Ectodermal cell (in vitro differentiated cells): ENCODE data around the gene CLMP.

Experiments
- H3K27ac ChIP-seq: 2 replicates; pipeline ENCODE4 v1.7.0; 2013; ENCODE audit warnings: mild to moderate bottlenecking, low read depth, low read length; ENCODE audit not compliant: insufficient read depth, poor library complexity, severe bottlenecking
- H3K27me3 ChIP-seq: 2 replicates; pipeline ENCODE4 v1.7.0; 2013; ENCODE audit warnings: mild to moderate bottlenecking, low read length; ENCODE audit not compliant: insufficient read depth, control insufficient read depth, poor library complexity, severe bottlenecking
- H3K36me3 ChIP-seq: one replicate; pipeline ENCODE4 v1.7.0; 2013; ENCODE audit warnings: low read length; ENCODE audit not compliant: control insufficient read depth, insufficient read depth
- H3K4me1 ChIP-seq: one replicate; pipeline ENCODE4 v1.7.0; 2013; ENCODE audit warnings: low read length; ENCODE audit not compliant: control insufficient read depth, insufficient read depth
- H3K4me3 ChIP-seq: 2 replicates; pipeline ENCODE4 v1.7.0; 2013; ENCODE audit warnings: low read depth, low read length, control low read depth; ENCODE audit not compliant: insufficient read depth
- H3K9me3 ChIP-seq: 2 replicates; pipeline ENCODE4 v1.7.0; 2013; ENCODE audit warnings: mild to moderate bottlenecking, low read length, moderate library complexity; ENCODE audit not compliant: control insufficient read depth
- WGBS, 2 experiments: methylation state at CpG; one replicate each; pipeline ENCODE4 v1.1.7; 2013; ENCODE audit warnings: missing lambda C conversion rate in 2 of 2; 5-methylcytosine and 5-hydroxymethylcytosine counted together

The CLMP gene

DNA sequence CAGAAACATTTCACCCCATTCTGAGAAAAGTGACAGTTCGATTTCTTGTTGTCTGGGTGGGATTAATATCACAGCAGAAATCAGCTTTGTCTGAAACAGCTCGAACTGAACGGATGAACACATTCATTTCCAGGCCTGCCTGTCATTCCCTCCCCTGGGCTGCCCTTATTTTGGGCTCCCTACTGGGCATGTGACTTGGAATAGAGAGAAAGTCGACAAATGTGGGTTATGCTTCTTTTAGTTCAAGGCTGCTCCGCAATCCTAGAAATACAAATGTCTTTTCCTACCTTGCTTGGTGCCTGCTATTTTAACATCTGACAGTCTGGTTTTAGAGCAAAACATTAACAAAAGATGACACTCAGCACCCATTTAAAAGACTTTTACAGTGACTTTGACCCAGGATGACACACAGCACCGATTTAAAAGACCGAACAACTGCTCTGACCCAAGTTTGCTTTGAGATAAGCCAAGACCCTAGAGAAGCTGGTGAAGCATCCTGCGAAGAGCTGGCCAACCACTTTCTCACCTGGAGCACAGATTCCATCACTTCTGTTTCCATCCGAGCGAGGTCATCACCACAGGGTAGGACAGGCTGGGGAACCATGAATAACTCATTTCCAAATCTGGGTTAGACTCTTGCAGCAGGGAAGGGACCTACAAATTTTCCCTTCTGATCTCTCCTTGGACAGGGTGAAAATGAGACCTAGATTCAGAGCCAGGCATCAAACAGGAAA is 13.1 kb downstream of the CLMP start:
- H3K36me3 ChIP-seq, result no peaks in the 10 kb centered on the region
- H3K9me3 ChIP-seq, result no peaks in the 10 kb centered on the region
- 90 to 94% methylated on average over 10 of the region's 10 CpGs for WGBS, 2 experiments
- no peaks in the 10 kb centered on the region for H3K27me3 ChIP-seq
- no peak overlapping the region for H3K4me3 ChIP-seq
- peaks cover 12% of the 10 kb centered on the region for H3K4me1 ChIP-seq
- no peak overlapping the region for H3K27ac ChIP-seq

DNA sequence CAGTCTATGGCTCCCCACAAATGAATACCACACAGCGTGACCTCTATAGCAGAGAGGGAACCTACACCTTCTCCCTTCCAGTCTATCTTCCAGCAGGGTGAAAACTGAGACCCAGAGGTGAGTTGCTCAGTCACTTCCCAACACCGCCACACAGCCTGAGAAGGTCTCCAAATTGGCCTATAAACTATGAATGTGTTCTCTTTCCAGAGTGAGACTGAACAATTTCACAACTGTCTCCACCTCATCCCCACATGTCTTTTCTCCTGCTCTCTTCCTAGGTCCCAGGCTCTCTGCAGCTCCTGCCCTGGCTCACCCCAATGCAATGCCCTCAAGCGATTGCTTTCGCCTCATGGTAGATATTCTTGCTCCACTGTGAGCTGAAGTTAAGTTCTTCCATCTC is 14.0 kb downstream of the CLMP start:
- Histone ChIP-seq H3K4me3 (no peak overlapping the region), H3K4me1 (peaks cover 14% of the 10 kb centered on the region), H3K27me3 (no peaks in the 10 kb centered on the region), H3K36me3 (no peaks in the 10 kb centered on the region), H3K9me3 (no peaks in the 10 kb centered on the region), H3K27ac (no peak overlapping the region)
- 92 to 94% methylated on average over 4 of the region's 4 CpGs for WGBS, 2 experiments

DNA sequence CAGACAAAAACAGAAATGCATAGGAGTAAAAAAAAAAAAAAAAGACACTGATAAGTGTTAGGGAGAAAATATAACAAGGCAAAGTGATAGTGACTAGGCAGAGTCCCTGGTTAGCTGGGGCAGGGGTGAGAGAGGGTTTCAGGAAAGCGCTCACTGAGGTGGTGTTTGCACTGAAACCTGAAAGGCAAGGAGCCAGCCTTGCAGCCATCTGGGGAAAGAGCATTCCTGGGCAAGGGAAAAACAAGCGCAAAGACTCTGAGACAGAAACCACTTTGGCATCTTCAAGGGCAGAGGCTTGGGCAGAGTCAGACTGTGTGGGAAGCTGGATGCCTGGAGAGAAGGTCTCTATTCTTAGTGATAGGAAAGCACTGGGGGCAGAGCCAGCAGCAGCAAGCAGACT is 14.5 kb downstream of the CLMP start:
- 89 to 95% methylated on average over 2 of the region's 2 CpGs for WGBS, 2 experiments
- no peak overlapping the region for H3K27ac ChIP-seq

DNA sequence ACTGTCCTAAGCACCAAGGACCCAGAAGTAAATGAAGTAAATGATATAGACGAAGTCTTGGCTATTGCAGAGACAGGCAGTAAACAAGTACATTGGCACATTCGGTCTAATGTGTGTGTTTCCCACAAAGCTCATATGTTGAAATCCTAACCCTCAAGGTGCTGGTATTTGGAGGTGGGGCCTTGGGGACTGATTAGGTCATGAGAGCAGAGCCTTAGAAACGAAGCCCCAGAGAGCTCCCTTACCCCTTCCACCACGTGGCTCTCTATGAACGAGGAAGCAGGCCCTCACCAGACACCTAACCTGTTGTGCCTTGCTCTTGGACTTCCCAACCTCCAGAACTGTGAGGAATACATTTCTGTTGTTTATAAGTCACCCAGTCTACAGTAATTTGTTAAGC is 14.9 kb downstream of the CLMP start:
- no peaks in the 10 kb centered on the region for H3K9me3 ChIP-seq
- H3K27me3 ChIP-seq, result no peaks in the 10 kb centered on the region
- H3K4me3 ChIP-seq, result no peak overlapping the region
- H3K4me1 ChIP-seq, result peaks cover 12% of the 10 kb centered on the region
- no peaks in the 10 kb centered on the region for H3K36me3 ChIP-seq
- WGBS, 2 experiments, result 77 to 87% methylated on average over 5 of the region's 5 CpGs
- H3K27ac ChIP-seq, result no peak overlapping the region

More for the DNA sequence above, 14.5 kb downstream of the CLMP start:
- H3K4me1 ChIP-seq, result peaks cover 14% of the 10 kb centered on the region
- H3K27me3 ChIP-seq, result no peaks in the 10 kb centered on the region
- no peaks in the 10 kb centered on the region for H3K36me3 ChIP-seq
- H3K4me3 ChIP-seq, result no peak overlapping the region
- no peaks in the 10 kb centered on the region for H3K9me3 ChIP-seq

DNA sequence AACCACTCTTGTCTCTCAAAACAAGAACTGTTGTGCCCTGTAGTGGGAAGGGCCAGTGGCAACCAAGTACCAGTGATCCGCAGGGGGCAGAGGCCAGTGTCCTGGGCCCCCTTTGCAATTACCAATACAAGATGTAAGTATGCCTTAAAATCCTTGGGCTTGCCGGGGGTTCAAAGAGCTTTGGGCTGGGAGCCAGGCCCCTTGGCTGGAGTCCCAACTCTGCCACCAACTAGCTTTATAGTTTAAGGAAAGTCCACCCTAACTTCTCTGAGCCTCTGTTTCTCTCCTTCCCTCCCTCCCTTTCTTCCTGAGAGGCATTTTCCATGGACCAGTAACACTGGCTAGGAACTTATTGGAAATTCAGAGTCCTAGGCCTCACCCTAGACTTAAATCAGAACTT is 15.5 kb downstream of the CLMP start:
- H3K27ac ChIP-seq, result no peak overlapping the region
- no peaks in the 10 kb centered on the region for H3K36me3 ChIP-seq
- H3K27me3 ChIP-seq, result no peaks in the 10 kb centered on the region
- H3K4me1 ChIP-seq, result peaks cover 8% of the 10 kb centered on the region
- H3K4me3 ChIP-seq, result no peak overlapping the region
- WGBS, 2 experiments, result 79 to 85% methylated on average over 2 of the region's 2 CpGs
- H3K9me3 ChIP-seq, result no peaks in the 10 kb centered on the region

DNA sequence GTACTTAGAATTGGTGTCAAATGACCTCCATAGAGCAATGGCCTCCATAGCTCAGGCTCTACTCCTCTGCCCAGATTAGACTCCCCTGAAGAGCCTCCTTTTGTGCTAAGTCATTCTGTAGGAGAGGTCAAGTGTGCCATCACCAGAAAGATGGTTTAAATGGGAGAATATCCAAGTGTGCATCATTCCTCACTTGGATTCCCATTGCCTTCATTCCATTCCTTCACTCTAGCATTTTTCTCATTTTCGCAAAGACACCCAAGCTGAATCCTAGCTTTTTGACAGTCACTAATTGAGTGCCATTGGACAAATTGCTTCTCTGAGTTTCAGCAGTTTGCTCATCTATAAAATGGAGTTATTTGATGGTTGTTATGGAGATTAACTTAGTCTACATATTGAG is 16.9 kb downstream of the CLMP start:
- no peak overlapping the region for H3K4me3 ChIP-seq
- WGBS, 2 experiments, result 87 to 100% methylated on average over 1 of the region's 1 CpG
- H3K27ac ChIP-seq, result no peak overlapping the region
- no peaks in the 10 kb centered on the region for H3K27me3 ChIP-seq
- peaks cover 8% of the 10 kb centered on the region for H3K4me1 ChIP-seq
- no peaks in the 10 kb centered on the region for H3K9me3 ChIP-seq
- no peaks in the 10 kb centered on the region for H3K36me3 ChIP-seq

DNA sequence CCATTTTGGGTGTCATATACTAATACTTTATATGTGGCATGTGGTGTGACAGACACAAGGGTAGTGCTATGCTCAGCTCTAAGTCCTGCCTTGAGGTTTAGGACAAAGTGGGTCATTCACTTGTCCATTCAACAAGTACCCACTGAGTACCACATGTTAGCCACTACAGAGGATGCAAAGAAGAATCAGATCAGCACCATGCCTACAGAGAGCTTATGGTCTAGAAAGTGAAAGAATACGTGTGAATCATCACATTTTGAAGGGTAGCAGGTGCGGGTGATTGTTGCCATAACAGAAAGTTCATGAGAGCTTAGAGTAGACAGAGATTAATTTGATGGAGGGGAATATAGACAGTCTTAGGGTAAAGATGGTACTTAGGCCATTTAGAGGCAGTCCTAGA is 18.3 kb downstream of the CLMP start:
- Histone ChIP-seq H3K36me3 (no peaks in the 10 kb centered on the region), H3K4me1 (peaks cover 8% of the 10 kb centered on the region), H3K27me3 (no peaks in the 10 kb centered on the region), H3K9me3 (no peaks in the 10 kb centered on the region), H3K27ac (no peak overlapping the region), H3K4me3 (no peak overlapping the region)
- 92 to 93% methylated on average over 2 of the region's 2 CpGs for WGBS, 2 experiments

DNA sequence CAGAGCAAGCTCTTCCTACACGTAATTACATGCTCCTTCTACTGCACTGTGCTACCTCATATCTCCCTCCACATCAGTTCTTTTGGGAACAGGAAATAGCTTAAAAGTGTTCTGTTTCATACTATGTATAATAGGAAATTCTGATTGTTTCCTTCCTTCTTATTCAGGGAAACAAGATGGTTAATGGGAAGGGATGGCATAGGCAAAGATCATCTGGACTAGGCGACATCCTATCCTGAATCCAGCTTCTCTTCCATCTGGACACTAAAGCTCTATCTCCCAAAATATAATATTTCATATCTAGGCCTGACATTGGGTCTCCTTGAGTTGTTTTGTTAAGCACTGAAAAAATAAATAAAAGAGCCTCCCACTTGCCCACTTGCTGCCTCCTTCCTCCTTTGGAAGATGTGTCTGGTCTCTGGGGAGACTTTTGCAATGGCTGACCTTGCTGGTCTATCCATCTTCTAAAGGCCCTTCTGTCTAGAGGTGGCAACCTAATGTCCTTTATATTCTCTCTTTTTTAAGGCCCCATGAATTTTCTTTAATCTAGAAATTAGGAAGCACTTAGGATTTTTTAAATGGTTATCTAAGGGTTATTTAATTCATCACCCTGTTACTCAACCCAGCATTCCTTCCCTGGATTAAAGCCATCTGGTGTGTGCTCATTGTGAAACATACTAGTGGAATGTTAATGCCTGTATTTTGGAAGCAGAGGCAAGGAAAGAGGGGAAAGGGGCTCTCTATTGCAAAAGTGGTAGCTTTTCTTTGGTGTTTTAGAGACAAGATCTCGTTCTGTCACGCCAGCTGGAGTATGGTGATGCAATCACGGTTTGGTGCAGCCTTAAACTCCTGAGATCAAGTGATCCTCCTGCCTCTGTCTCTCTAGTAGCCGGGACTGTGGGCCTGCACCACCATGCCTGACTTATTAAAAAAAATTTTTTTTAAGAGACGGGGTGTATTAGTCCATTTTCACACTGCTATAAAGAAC is 20.6 kb downstream of the CLMP start:
- Histone ChIP-seq H3K27me3 (no peaks in the 10 kb centered on the region), H3K4me1 (peaks cover 4% of the 10 kb centered on the region), H3K36me3 (no peaks in the 10 kb centered on the region), H3K9me3 (no peaks in the 10 kb centered on the region), H3K4me3 (no peak overlapping the region), H3K27ac (no peak overlapping the region)
- 71 to 73% methylated on average over 7 of the region's 7 CpGs for WGBS, 2 experiments

DNA sequence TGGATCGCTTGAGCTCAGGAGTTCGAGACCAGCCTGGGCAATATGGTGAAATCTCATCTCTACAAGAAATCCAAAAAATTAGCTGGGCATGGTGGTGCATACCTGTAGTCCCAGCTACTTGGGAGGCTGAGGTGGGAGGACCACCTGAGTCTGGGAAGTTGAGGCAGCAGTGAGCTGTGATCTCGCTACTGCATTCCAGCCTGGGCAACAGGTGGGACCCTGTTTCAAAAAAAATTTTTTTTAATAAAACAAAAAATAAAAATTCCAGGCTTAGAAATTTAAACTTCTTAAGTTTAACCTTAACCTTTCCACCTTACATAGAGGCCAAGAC is 21.2 kb downstream of the CLMP start:
- 93 to 94% methylated on average over 3 of the region's 3 CpGs for WGBS, 2 experiments
- peaks cover 11% of the 10 kb centered on the region for H3K4me1 ChIP-seq
- H3K36me3 ChIP-seq, result no peaks in the 10 kb centered on the region
- no peak overlapping the region for H3K27ac ChIP-seq
- no peaks in the 10 kb centered on the region for H3K9me3 ChIP-seq
- H3K4me3 ChIP-seq, result no peak overlapping the region
- no peaks in the 10 kb centered on the region for H3K27me3 ChIP-seq

DNA sequence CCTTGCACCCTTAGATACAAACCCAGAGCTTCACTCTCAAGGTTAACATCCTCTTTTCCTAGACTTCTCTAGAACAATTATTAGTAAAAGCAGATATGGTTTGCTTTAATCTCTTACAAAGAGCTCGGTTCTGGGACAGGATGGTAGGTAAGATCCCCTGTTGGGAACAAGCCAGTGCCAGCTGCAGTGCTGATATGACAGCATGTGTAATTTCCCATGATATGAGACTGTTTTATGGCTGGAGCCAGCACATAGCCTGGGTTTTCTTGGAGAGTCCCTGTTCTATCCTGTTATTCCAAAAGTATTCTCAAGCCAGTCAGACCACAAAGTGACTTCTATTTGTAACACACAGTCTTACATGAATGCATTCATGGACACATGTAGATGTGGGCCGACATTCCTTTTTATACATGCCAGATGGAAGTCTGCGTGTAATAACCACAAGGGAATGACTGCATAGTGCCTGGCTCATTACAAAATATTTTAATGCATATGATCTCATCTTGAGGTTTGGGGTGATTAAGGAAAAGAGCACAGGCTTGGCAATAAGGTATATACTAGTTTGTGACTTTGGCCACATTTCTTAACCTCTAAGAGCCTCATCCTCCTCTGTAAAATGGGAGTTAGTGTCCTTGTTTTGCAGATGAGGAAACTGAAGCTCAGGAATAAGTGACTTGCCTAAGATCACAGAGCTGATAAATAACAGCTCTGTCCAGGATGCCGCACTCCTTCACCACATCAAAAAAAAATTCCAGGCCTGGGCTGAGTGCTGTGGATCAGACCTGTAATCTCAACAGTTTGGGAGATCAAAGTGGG is 21.8 kb downstream of the CLMP start:
- WGBS, 2 experiments, result 93 to 94% methylated on average over 4 of the region's 4 CpGs
- Histone ChIP-seq H3K27ac (no peak overlapping the region), H3K9me3 (no peaks in the 10 kb centered on the region), H3K4me1 (peaks cover 11% of the 10 kb centered on the region), H3K27me3 (no peaks in the 10 kb centered on the region), H3K4me3 (no peak overlapping the region), H3K36me3 (no peaks in the 10 kb centered on the region)
